ENCODE results near the gene PCDHGA2.
A peak's percentile ranks its signal among the peaks of the same experiment; 100 is the strongest.

GRCh38 chr5:141359790-141360426 lies 21.3 kb downstream of the PCDHGA2 start, which contains the start of gene PCDHGB2:
- TF ChIP-seq, protein P1, sequence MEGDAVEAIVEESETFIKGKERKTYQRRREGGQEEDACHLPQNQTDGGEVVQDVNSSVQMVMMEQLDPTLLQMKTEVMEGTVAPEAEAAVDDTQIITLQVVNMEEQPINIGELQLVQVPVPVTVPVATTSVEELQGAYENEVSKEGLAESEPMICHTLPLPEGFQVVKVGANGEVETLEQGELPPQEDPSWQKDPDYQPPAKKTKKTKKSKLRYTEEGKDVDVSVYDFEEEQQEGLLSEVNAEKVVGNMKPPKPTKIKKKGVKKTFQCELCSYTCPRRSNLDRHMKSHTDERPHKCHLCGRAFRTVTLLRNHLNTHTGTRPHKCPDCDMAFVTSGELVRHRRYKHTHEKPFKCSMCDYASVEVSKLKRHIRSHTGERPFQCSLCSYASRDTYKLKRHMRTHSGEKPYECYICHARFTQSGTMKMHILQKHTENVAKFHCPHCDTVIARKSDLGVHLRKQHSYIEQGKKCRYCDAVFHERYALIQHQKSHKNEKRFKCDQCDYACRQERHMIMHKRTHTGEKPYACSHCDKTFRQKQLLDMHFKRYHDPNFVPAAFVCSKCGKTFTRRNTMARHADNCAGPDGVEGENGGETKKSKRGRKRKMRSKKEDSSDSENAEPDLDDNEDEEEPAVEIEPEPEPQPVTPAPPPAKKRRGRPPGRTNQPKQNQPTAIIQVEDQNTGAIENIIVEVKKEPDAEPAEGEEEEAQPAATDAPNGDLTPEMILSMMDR (IDR thresholded peaks at IDR 0.05; ENCODE audit: borderline replicate concordance, extremely low read depth, low read length, poor library complexity, severe bottlenecking): peak; percentile 63
- no peak for TF ChIP-seq EZH2 (IDR thresholded peaks at IDR 0.05; ENCODE audit: borderline replicate concordance, low read depth, low read length, severe bottlenecking)
